ENCODE data around the gene KCNT2. TPM values are rescaled to one million over a fixed set of nuclear protein-coding genes. Genes with fewer than 3 reads are reported as not detected.

The KCNT2 gene
- total and polyA plus RNA-seq, 4 donors, result 1.7 to 11.2 (median 6.8) TPM

DNA sequence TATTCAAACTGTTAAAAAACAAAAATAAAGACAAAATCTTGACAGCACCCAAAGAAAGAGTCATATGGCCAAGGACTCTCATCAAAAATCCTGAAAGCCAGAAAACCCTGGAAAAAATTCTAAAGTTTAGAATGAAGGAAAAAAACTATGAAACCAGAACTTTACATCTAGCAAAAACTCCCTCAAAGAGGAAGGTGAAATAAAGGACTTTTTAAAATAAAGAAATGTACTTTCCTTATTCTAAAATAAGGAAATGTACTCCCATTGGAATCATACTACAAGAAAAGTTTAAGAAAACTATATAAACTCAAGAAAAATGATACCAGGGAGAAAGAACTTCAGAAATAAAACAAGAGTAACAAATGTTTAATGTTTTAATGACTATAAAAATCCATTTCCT is 206.3 kb downstream of the KCNT2 start:
- TF ChIP-seq, protein P1, sequence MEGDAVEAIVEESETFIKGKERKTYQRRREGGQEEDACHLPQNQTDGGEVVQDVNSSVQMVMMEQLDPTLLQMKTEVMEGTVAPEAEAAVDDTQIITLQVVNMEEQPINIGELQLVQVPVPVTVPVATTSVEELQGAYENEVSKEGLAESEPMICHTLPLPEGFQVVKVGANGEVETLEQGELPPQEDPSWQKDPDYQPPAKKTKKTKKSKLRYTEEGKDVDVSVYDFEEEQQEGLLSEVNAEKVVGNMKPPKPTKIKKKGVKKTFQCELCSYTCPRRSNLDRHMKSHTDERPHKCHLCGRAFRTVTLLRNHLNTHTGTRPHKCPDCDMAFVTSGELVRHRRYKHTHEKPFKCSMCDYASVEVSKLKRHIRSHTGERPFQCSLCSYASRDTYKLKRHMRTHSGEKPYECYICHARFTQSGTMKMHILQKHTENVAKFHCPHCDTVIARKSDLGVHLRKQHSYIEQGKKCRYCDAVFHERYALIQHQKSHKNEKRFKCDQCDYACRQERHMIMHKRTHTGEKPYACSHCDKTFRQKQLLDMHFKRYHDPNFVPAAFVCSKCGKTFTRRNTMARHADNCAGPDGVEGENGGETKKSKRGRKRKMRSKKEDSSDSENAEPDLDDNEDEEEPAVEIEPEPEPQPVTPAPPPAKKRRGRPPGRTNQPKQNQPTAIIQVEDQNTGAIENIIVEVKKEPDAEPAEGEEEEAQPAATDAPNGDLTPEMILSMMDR (IDR thresholded peaks at IDR 0.05; ENCODE audit: low read depth, low read length, missing input control), result no peak
- TF ChIP-seq, protein P2, sequence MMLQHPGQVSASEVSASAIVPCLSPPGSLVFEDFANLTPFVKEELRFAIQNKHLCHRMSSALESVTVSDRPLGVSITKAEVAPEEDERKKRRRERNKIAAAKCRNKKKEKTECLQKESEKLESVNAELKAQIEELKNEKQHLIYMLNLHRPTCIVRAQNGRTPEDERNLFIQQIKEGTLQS (IDR thresholded peaks at IDR 0.05), result no peak
- no peak for TF ChIP-seq RAD21 (IDR thresholded peaks at IDR 0.05)
- no peak for TF ChIP-seq EGR1 (IDR thresholded peaks at IDR 0.05; ENCODE audit: low read depth in 2 of 2)
- TF ChIP-seq YY1 (IDR thresholded peaks at IDR 0.05), result no peak
- TF ChIP-seq, protein P3, sequence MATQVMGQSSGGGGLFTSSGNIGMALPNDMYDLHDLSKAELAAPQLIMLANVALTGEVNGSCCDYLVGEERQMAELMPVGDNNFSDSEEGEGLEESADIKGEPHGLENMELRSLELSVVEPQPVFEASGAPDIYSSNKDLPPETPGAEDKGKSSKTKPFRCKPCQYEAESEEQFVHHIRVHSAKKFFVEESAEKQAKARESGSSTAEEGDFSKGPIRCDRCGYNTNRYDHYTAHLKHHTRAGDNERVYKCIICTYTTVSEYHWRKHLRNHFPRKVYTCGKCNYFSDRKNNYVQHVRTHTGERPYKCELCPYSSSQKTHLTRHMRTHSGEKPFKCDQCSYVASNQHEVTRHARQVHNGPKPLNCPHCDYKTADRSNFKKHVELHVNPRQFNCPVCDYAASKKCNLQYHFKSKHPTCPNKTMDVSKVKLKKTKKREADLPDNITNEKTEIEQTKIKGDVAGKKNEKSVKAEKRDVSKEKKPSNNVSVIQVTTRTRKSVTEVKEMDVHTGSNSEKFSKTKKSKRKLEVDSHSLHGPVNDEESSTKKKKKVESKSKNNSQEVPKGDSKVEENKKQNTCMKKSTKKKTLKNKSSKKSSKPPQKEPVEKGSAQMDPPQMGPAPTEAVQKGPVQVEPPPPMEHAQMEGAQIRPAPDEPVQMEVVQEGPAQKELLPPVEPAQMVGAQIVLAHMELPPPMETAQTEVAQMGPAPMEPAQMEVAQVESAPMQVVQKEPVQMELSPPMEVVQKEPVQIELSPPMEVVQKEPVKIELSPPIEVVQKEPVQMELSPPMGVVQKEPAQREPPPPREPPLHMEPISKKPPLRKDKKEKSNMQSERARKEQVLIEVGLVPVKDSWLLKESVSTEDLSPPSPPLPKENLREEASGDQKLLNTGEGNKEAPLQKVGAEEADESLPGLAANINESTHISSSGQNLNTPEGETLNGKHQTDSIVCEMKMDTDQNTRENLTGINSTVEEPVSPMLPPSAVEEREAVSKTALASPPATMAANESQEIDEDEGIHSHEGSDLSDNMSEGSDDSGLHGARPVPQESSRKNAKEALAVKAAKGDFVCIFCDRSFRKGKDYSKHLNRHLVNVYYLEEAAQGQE (IDR thresholded peaks at IDR 0.05), result no peak
- TF ChIP-seq NR2F2 (IDR thresholded peaks at IDR 0.05), result no peak
- no peak for TF ChIP-seq FOXA1 (IDR thresholded peaks at IDR 0.05)
- no peak for TF ChIP-seq HNF4G (IDR thresholded peaks at IDR 0.05)
- TF ChIP-seq GABPA (IDR thresholded peaks at IDR 0.05 in 1 of 2, conservative IDR thresholded peaks at IDR 0.05 in 1 of 2), result no peak
- TF ChIP-seq, protein P4, sequence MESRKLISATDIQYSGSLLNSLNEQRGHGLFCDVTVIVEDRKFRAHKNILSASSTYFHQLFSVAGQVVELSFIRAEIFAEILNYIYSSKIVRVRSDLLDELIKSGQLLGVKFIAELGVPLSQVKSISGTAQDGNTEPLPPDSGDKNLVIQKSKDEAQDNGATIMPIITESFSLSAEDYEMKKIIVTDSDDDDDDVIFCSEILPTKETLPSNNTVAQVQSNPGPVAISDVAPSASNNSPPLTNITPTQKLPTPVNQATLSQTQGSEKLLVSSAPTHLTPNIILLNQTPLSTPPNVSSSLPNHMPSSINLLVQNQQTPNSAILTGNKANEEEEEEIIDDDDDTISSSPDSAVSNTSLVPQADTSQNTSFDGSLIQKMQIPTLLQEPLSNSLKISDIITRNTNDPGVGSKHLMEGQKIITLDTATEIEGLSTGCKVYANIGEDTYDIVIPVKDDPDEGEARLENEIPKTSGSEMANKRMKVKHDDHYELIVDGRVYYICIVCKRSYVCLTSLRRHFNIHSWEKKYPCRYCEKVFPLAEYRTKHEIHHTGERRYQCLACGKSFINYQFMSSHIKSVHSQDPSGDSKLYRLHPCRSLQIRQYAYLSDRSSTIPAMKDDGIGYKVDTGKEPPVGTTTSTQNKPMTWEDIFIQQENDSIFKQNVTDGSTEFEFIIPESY (IDR thresholded peaks at IDR 0.05), result no peak
- TF ChIP-seq HNF4A (conservative IDR thresholded peaks at IDR 0.05), result no peak
- TF ChIP-seq RXRA (IDR thresholded peaks at IDR 0.05), result no peak
- TF ChIP-seq SP1 (IDR thresholded peaks at IDR 0.05), result no peak
- TF ChIP-seq TAF1 (conservative IDR thresholded peaks at IDR 0.05), result no peak
- TF ChIP-seq JUND (IDR thresholded peaks at IDR 0.05), result no peak
- TF ChIP-seq, protein P5, sequence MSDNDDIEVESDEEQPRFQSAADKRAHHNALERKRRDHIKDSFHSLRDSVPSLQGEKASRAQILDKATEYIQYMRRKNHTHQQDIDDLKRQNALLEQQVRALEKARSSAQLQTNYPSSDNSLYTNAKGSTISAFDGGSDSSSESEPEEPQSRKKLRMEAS (IDR thresholded peaks at IDR 0.05), result no peak
- no peak for TF ChIP-seq FOXA2 (IDR thresholded peaks at IDR 0.05)
- peaks cover 2 to 27% (median 12%) of the 10 kb centered on the region in 4 donors for H3K4me1 ChIP-seq (ENCODE audit: control insufficient read depth in 4 of 4, insufficient read depth in 4 of 4, low read length in 3 of 4)

More for the DNA sequence above, 206.3 kb downstream of the KCNT2 start:
- Histone ChIP-seq H3K27me3 (ENCODE audit: control insufficient read depth in 4 of 4, insufficient read depth in 4 of 4, low read length in 3 of 4) (no peaks in the 10 kb centered on the region), H3K9ac (ENCODE audit: low read depth in 1 of 2, low read length in 2 of 2) (peak overlapping the region in 1 of 2 donors; percentile 51), H3K9me3 (ENCODE audit: control insufficient read depth in 4 of 4, low read length in 3 of 4) (no peaks in the 10 kb centered on the region), H3K4me3 (ENCODE audit: low read depth in 1 of 3, low read length in 3 of 3) (no peak overlapping the region), H3K36me3 (ENCODE audit: control insufficient read depth in 4 of 4, insufficient read depth in 3 of 4, low read depth in 1 of 4, low read length in 3 of 4) (no peaks in the 10 kb centered on the region), H3K27ac (ENCODE audit: low read depth in 1 of 2, low read length in 2 of 2) (peak overlapping the region; percentile 29 to 73)
- DNase-seq (ENCODE audit: low spot score), result no peak

Data from liver (tissue), 9 donors.